Calu3 (cell line): ENCODE measurements around the gene CCDC201. TPM values are rescaled to one million over a fixed set of nuclear protein-coding genes. Genes with fewer than 3 reads are reported as not detected.

ENCODE experiments used
- BruUV-seq: library from RNA; stranded (reverse); fragments of 400-500 nt; replicated peaks from 2 replicates; lab custom pipeline; 2021; lab: Mats Ljungman, UMichigan
- CTCF ChIA-PET: fragments of 300-600 bp; sonication (Branson Sonifier 250); formaldehyde crosslinking; loops from one replicate; lab custom pipeline; 2022; ENCODE audit warnings: antibody characterized with exemption; lab: Charles Lee
- DNase-seq: peaks from one replicate; pipeline ENCODE4 v3.0.0; 2022
- H3K27ac Mint-ChIP-seq: one replicate; pipeline ENCODE4 v1.8.0; 2022; ENCODE audit warnings: mixed read lengths; ENCODE audit not compliant: unreplicated experiment
- H3K27me3 Mint-ChIP-seq: one replicate; pipeline ENCODE4 v1.8.0; 2022; ENCODE audit warnings: mixed read lengths; ENCODE audit not compliant: unreplicated experiment
- H3K36me3 Mint-ChIP-seq: one replicate; pipeline ENCODE4 v1.8.0; 2022; ENCODE audit warnings: mild to moderate bottlenecking, moderate library complexity, mixed read lengths; ENCODE audit not compliant: insufficient read depth, unreplicated experiment
- H3K4me1 Mint-ChIP-seq: one replicate; pipeline ENCODE4 v1.8.0; 2022; ENCODE audit warnings: mild to moderate bottlenecking, low read depth, mixed read lengths; ENCODE audit not compliant: unreplicated experiment
- H3K4me3 Mint-ChIP-seq: one replicate; pipeline ENCODE4 v1.8.0; 2022; ENCODE audit warnings: mild to moderate bottlenecking, low read depth, moderate library complexity, mixed read lengths; ENCODE audit not compliant: unreplicated experiment
- H3K9me3 Mint-ChIP-seq: one replicate; pipeline ENCODE4 v1.8.0; 2022; ENCODE audit warnings: low read depth, mixed read lengths; ENCODE audit not compliant: unreplicated experiment
- CTCF ChIP-seq: fragments of 200-600 bp; IDR thresholded peaks from one replicate; pipeline ENCODE4 v1.8.0; 2022; ENCODE audit warnings: antibody characterized with exemption; ENCODE audit not compliant: unreplicated experiment
- intact Hi-C: fragments of 100-400 bp; cut with micrococcal nuclease; formaldehyde crosslinking; loops from one replicate; pipeline ENCODE4 v1.10.0; 2022; ENCODE audit not compliant: unreplicated experiment
- total RNA-seq: library from RNA; stranded (reverse); gene quantifications from 2 replicates; pipeline ENCODE4 v1.2.3, GENCODE V29; 2022

The CCDC201 gene
- total RNA-seq, 1 experiment from 2014 or later = not detected

- Mint-ChIP-seq H3K4me3 (no peak overlapping the region), H3K4me1 (peaks cover 24% of the 10 kb centered on the region), H3K27ac (no peak overlapping the region), H3K27me3 (no peaks in the 10 kb centered on the region), H3K9me3 (no peaks in the 10 kb centered on the region), H3K36me3 (peaks cover 20% of the 10 kb centered on the region)
- intact Hi-C loops = loop anchor here (1.0 to 2.0 kb wide), 3 partner anchors 29 to 1290 kb away; no protein-coding TSS in a partner anchor
- CTCF ChIA-PET = interaction anchor here (0.6 to 1.7 kb wide), 7 partner anchors 17 to 1375 kb away, joined by 3 to 8 read pairs (median 4); partner anchors contain the start of gene IGFBP3
- TSS peak; percentile 12 for BruUV-seq
- TF ChIP-seq CTCF = no peak
- peak; percentile 36 for DNase-seq
Measured at GRCh38 chr7:45890902-45891461, 18.1 kb upstream of the CCDC201 start.

GRCh38 chr7:45890125-45890901 lies 17.4 kb upstream of the CCDC201 start:
- CTCF ChIA-PET = interaction anchor here (0.9 to 1.7 kb wide), 6 partner anchors 18 to 1376 kb away, joined by 3 to 8 read pairs (median 4); partner anchors contain the start of gene IGFBP3
- H3K4me1 Mint-ChIP-seq = peaks cover 31% of the 10 kb centered on the region
- intact Hi-C loops = loop anchor here (2.0 kb wide), 1 partner anchor 1290 kb away; no protein-coding TSS in a partner anchor
- no peaks in the 10 kb centered on the region for H3K9me3 Mint-ChIP-seq
- no peak for TF ChIP-seq CTCF
- peaks cover 25% of the 10 kb centered on the region for H3K36me3 Mint-ChIP-seq
- H3K27ac Mint-ChIP-seq = no peak overlapping the region
- BruUV-seq = no TSS peak
- H3K4me3 Mint-ChIP-seq = no peak overlapping the region
- no peak for DNase-seq
- no peaks in the 10 kb centered on the region for H3K27me3 Mint-ChIP-seq

GRCh38 chr7:45889367-45890067 lies 16.6 kb upstream of the CCDC201 start:
- Mint-ChIP-seq H3K27me3 (no peaks in the 10 kb centered on the region), H3K4me1 (peaks cover 39% of the 10 kb centered on the region), H3K27ac (no peak overlapping the region), H3K36me3 (peaks cover 33% of the 10 kb centered on the region), H3K9me3 (no peaks in the 10 kb centered on the region), H3K4me3 (peak overlapping the region; percentile 90)
- intact Hi-C loops = loop anchor here (2.0 kb wide), 1 partner anchor 1291 kb away; no protein-coding TSS in a partner anchor
- CTCF ChIA-PET = interaction anchor here (0.7 to 2.2 kb wide), 6 partner anchors 18 to 1264 kb away, joined by 3 to 8 read pairs (median 5); partner anchors contain the start of gene IGFBP3
- no peak for DNase-seq
- TSS peak; percentile 44 for BruUV-seq
- TF ChIP-seq CTCF = no peak

GRCh38 chr7:45888993-45889366 lies 16.1 kb upstream of the CCDC201 start:
- H3K27ac Mint-ChIP-seq = no peak overlapping the region
- BruUV-seq = no TSS peak
- no peak for TF ChIP-seq CTCF
- CTCF ChIA-PET = interaction anchor here (0.7 to 2.2 kb wide), 6 partner anchors 13 to 1265 kb away, joined by 3 to 8 read pairs (median 4); partner anchors contain the start of gene IGFBP3
- H3K9me3 Mint-ChIP-seq = no peaks in the 10 kb centered on the region
- H3K4me3 Mint-ChIP-seq = peak overlapping the region; percentile 90
- peaks cover 44% of the 10 kb centered on the region for H3K4me1 Mint-ChIP-seq
- intact Hi-C loops = no loop called here
- no peak for DNase-seq
- H3K27me3 Mint-ChIP-seq = no peaks in the 10 kb centered on the region
- peaks cover 33% of the 10 kb centered on the region for H3K36me3 Mint-ChIP-seq
